Measurements from ENCODE around the gene PRKN. TPM values are rescaled to one million over a fixed set of nuclear protein-coding genes. Genes with fewer than 3 reads are reported as not detected.

The PRKN gene
- total RNA-seq, 1 experiment from 2014 or later: 0.34 TPM

- BruUV-seq (replicated peaks): no TSS peak
- H3K4me1 ChIP-seq: no peaks in the 10 kb centered on the region
- Mint-ChIP-seq H3K27me3 (ENCODE audit: insufficient read depth, unreplicated experiment) (no peaks in the 10 kb centered on the region), H3K4me1 (ENCODE audit: low read depth, unreplicated experiment) (no peaks in the 10 kb centered on the region), H3K27ac (ENCODE audit: unreplicated experiment) (no peak overlapping the region), H3K4me3 (ENCODE audit: unreplicated experiment) (no peak overlapping the region), H3K9me3 (ENCODE audit: unreplicated experiment) (no peaks in the 10 kb centered on the region), H3K36me3 (ENCODE audit: insufficient read depth, unreplicated experiment) (no peaks in the 10 kb centered on the region)
- H3K4me3 ChIP-seq (ENCODE audit: low read depth, low read length): no peak overlapping the region
- H3K27me3 ChIP-seq (replicated peaks; ENCODE audit: control insufficient read depth, insufficient read depth, low read length): no peaks in the 10 kb centered on the region
- H3K36me3 ChIP-seq (ENCODE audit: control insufficient read depth, insufficient read depth, low read length): no peaks in the 10 kb centered on the region
- intact Hi-C loops (cut with micrococcal nuclease; ENCODE audit: unreplicated experiment): no loop called here
- ChIA-PET POLR2A (interaction anchor here (0.7 kb wide), 1 partner anchor 18 kb away, joined by 3 read pairs; the partner anchor contains the start of gene PACRG), CTCF (no interaction called here)
- no peak for DNase-seq
- no peak for TF ChIP-seq CTCF (IDR thresholded peaks at IDR 0.05; ENCODE audit: insufficient read depth in 1 of 2, low read depth in 1 of 2, low read length in 1 of 2, severe bottlenecking in 1 of 2, unreplicated experiment in 1 of 2)
- no peaks in the 10 kb centered on the region for H3K9me3 ChIP-seq
Observed at GRCh38 chr6:162710419-162710818, 17.1 kb downstream of the PRKN start.

GRCh38 chr6:162709431-162709830 lies 18.1 kb downstream of the PRKN start:
- BruUV-seq (replicated peaks): no TSS peak
- no peak for TF ChIP-seq CTCF (IDR thresholded peaks at IDR 0.05; ENCODE audit: insufficient read depth in 1 of 2, low read depth in 1 of 2, low read length in 1 of 2, severe bottlenecking in 1 of 2, unreplicated experiment in 1 of 2)
- H3K9me3 ChIP-seq: no peaks in the 10 kb centered on the region
- ChIA-PET POLR2A (no interaction called here), CTCF (interaction anchor here (0.6 kb wide), 1 partner anchor 51 kb away, joined by 11 read pairs; no protein-coding TSS in a partner anchor)
- H3K27ac Mint-ChIP-seq (ENCODE audit: unreplicated experiment): no peak overlapping the region
- H3K27me3 ChIP-seq (replicated peaks; ENCODE audit: control insufficient read depth, insufficient read depth, low read length): no peaks in the 10 kb centered on the region
- no peak for DNase-seq
- intact Hi-C loops (cut with micrococcal nuclease; ENCODE audit: unreplicated experiment): no loop called here
- H3K4me1 Mint-ChIP-seq (ENCODE audit: low read depth, unreplicated experiment): no peaks in the 10 kb centered on the region
- no peaks in the 10 kb centered on the region for H3K9me3 Mint-ChIP-seq (ENCODE audit: unreplicated experiment)
- H3K4me3 Mint-ChIP-seq (ENCODE audit: unreplicated experiment): no peak overlapping the region
- no peaks in the 10 kb centered on the region for H3K36me3 ChIP-seq (ENCODE audit: control insufficient read depth, insufficient read depth, low read length)
- no peaks in the 10 kb centered on the region for H3K4me1 ChIP-seq
- no peaks in the 10 kb centered on the region for H3K36me3 Mint-ChIP-seq (ENCODE audit: insufficient read depth, unreplicated experiment)
- no peaks in the 10 kb centered on the region for H3K27me3 Mint-ChIP-seq (ENCODE audit: insufficient read depth, unreplicated experiment)
- no peak overlapping the region for H3K4me3 ChIP-seq (ENCODE audit: low read depth, low read length)

- Histone ChIP-seq H3K36me3 (ENCODE audit: control insufficient read depth, insufficient read depth, low read length) (no peaks in the 10 kb centered on the region), H3K9me3 (no peaks in the 10 kb centered on the region), H3K27me3 (replicated peaks; ENCODE audit: control insufficient read depth, insufficient read depth, low read length) (no peaks in the 10 kb centered on the region), H3K4me3 (ENCODE audit: low read depth, low read length) (no peak overlapping the region), H3K4me1 (no peaks in the 10 kb centered on the region)
- POLR2A ChIA-PET: no interaction called here
- Mint-ChIP-seq H3K27ac (ENCODE audit: unreplicated experiment) (no peak overlapping the region), H3K36me3 (ENCODE audit: insufficient read depth, unreplicated experiment) (no peaks in the 10 kb centered on the region), H3K9me3 (ENCODE audit: unreplicated experiment) (no peaks in the 10 kb centered on the region), H3K4me1 (ENCODE audit: low read depth, unreplicated experiment) (no peaks in the 10 kb centered on the region), H3K27me3 (ENCODE audit: insufficient read depth, unreplicated experiment) (no peaks in the 10 kb centered on the region), H3K4me3 (ENCODE audit: unreplicated experiment) (no peak overlapping the region)
- CTCF ChIA-PET: no interaction called here
- intact Hi-C loops (cut with micrococcal nuclease; ENCODE audit: unreplicated experiment): no loop called here
- no peak for TF ChIP-seq CTCF (IDR thresholded peaks at IDR 0.05; ENCODE audit: insufficient read depth in 1 of 2, low read depth in 1 of 2, low read length in 1 of 2, severe bottlenecking in 1 of 2, unreplicated experiment in 1 of 2)
- DNase-seq: no peak
- no TSS peak for BruUV-seq (replicated peaks)
Observed at GRCh38 chr6:162708971-162709370, 18.6 kb downstream of the PRKN start.
